Prostate gland (tissue), 2 donors: ENCODE data around the gene TMEM143.

Experiments
- POLR2AphosphoS5 ChIP-seq: sonication (generic); formaldehyde crosslinking; IDR thresholded peaks from one replicate; pipeline ENCODE4 v1.6.1; 2017; ENCODE audit warnings: antibody characterized with exemption
- TF ChIP-seq, protein P1 (sequence below), 4 experiments: fragments of 200-600 bp in 2 of 4; fragments of 450-650 bp in 2 of 4; sonication (generic) in 2 of 4; IDR thresholded peaks; 1 replicate in 3 of 4; 2 replicates in 1 of 4; pipeline ENCODE4 v1.5.1; 2016 to 2019; ENCODE audit warnings: antibody characterized with exemption in 4 of 4, mild to moderate bottlenecking in 2 of 4, moderate library complexity in 2 of 4

DNA sequence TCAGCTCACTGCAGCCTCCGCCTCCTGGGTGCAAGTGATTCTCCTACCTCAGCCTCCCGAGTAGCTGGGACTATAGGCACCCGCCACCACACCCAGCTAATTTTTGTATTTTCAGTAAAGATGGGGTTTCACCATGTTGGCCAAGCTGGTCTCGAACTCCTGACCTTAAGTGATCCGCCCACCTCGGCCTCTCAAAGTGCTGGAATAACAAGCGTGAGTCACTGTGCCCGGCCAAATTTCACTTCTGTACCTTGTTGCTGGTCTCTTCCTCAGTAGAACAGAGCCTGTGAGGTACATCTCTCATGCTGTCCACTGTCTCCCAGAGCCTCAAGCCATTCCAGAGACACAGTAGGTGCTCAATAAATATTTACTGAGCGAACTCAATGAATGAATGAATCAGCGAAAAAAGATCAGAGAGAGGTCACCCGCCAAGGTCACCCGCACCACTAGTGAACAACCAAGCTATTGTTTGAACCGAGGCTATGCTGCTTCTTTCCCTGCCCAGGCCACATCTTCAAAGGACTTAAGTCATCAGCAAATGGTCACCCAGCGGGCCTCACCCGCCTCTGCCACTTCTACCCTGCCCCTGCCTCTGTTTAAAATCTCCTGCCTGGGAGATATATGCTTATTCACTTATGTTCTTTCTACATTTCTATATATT, 9.3 kb downstream of the TMEM143 start:
- TF ChIP-seq, protein P1, sequence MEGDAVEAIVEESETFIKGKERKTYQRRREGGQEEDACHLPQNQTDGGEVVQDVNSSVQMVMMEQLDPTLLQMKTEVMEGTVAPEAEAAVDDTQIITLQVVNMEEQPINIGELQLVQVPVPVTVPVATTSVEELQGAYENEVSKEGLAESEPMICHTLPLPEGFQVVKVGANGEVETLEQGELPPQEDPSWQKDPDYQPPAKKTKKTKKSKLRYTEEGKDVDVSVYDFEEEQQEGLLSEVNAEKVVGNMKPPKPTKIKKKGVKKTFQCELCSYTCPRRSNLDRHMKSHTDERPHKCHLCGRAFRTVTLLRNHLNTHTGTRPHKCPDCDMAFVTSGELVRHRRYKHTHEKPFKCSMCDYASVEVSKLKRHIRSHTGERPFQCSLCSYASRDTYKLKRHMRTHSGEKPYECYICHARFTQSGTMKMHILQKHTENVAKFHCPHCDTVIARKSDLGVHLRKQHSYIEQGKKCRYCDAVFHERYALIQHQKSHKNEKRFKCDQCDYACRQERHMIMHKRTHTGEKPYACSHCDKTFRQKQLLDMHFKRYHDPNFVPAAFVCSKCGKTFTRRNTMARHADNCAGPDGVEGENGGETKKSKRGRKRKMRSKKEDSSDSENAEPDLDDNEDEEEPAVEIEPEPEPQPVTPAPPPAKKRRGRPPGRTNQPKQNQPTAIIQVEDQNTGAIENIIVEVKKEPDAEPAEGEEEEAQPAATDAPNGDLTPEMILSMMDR (IDR thresholded peaks at IDR 0.05) = no peak
- no peak for TF ChIP-seq POLR2AphosphoS5
